Body of pancreas (tissue), 4 donors: ENCODE results near the gene COL4A6.

Experiments
- CTCF ChIP-seq, 7 experiments: fragments of 450-650 bp in 4 of 7; fragments of 200-600 bp in 3 of 7; sonication (generic) in 3 of 7; IDR thresholded peaks; one replicate each; pipeline ENCODE4 v1.5.1; 2016 to 2019; ENCODE audit warnings: antibody characterized with exemption in 7 of 7
- POLR2A ChIP-seq, 3 donors: fragments of 450-650 bp; IDR thresholded peaks; one replicate each; pipeline ENCODE4 v1.6.1; 2016; ENCODE audit warnings: antibody characterized with exemption in 3 of 3, mild to moderate bottlenecking in 2 of 3

DNA sequence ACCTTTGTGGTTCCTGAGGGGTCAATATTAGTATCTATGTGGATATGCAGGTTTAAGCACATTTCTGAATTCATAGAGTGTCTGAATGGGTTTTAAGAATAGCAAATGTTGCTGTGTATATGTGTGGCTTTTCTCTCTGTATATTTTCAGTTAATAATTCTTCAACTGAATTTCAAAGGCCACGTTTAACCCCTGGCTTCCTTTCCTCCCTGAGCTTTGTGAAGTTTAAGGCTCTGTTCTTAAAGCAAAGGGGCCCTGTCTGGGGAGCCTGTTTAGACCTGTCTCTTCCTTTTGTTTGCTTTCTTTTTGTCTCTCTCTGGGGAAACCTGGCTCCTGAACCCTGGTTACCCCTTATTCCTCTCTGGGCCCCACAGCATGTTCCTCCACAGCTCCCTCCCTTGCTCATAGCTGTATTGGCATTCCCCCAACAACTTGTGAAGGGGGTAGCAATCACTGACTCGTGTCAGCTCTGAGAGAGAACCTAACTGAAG, 139.1 kb downstream of the COL4A6 start:
- TF ChIP-seq CTCF (IDR thresholded peaks at IDR 0.05) (no peak), POLR2A (IDR thresholded peaks at IDR 0.05) (no peak)
